Stomach (tissue), 9 donors: Measurements from ENCODE around the gene SUSD2. TPM values are rescaled to one million over a fixed set of nuclear protein-coding genes. Genes with fewer than 3 reads are reported as not detected.

Experiments
- DNase-seq, 2 donors: peaks; one replicate each; pipeline versions ENCODE4 v3.0.0 to v3.0.0-alpha.2; 2013 to 2019
- H3K27ac ChIP-seq, 5 donors: fragments of 200-600 bp in 4 of 5; sonication (generic) in 4 of 5; one replicate each; pipeline ENCODE4 v1.5.1; 2013 to 2019; ENCODE audit warnings: mild to moderate bottlenecking in 1 of 5, moderate library complexity in 1 of 5
- H3K27me3 ChIP-seq, 3 donors: fragments of 200-600 bp; sonication (generic); one replicate each; pipeline ENCODE4 v1.5.1; 2017 to 2019; ENCODE audit warnings: mixed run types in 1 of 3
- H3K36me3 ChIP-seq, 4 donors: fragments of 200-600 bp; sonication (generic); 1 replicate in 3 of 4; 2 replicates in 1 of 4; pipeline ENCODE4 v1.5.1; 2016 to 2019
- H3K4me1 ChIP-seq, 4 donors: fragments of 200-600 bp; sonication (generic); one replicate each; pipeline ENCODE4 v1.5.1; 2016 to 2019
- H3K4me3 ChIP-seq, 4 donors: fragments of 200-600 bp; sonication (generic) in 3 of 4; one replicate each; pipeline ENCODE4 v1.5.1; 2016 to 2019; ENCODE audit warnings: mild to moderate bottlenecking in 1 of 4
- H3K9me3 ChIP-seq, 4 donors: fragments of 200-600 bp; sonication (generic); one replicate each; pipeline ENCODE4 v1.5.1; 2016 to 2019
- EP300 ChIP-seq: sonication (generic); formaldehyde crosslinking; IDR thresholded peaks from one replicate; pipeline ENCODE4 v1.6.1; 2017; ENCODE audit warnings: antibody characterized with exemption
- POLR2A ChIP-seq, 4 donors: fragments of 450-650 bp; IDR thresholded peaks; one replicate each; pipeline ENCODE4 v1.6.1; 2016; ENCODE audit warnings: antibody characterized with exemption in 4 of 4, control low read depth in 2 of 4, mild to moderate bottlenecking in 1 of 4, moderate library complexity in 1 of 4
- POLR2AphosphoS5 ChIP-seq, 3 donors: sonication (generic); formaldehyde crosslinking; IDR thresholded peaks; one replicate each; pipeline ENCODE4 v1.6.1; 2016; ENCODE audit warnings: antibody characterized with exemption in 3 of 3
- WGBS, 5 donors: extraction: QIAGEN DNeasy Blood & Tissue Kit in 3 of 5; methylation state at CpG; one replicate each; pipeline versions ENCODE4 v1.1.5 to v1.1.7; 2013 to 2018; 5-methylcytosine and 5-hydroxymethylcytosine counted together
- intact Hi-C: fragments of 100-400 bp; cut with DNase I; formaldehyde crosslinking; loops from one replicate; pipeline ENCODE4 v1.15.1; 2023; ENCODE audit warnings: low total_unique reads
- polyA plus RNA-seq, 3 donors: library from polyadenylated mRNA; stranded (reverse); fragments of 200-250 nt; gene quantifications; one replicate each; pipeline ENCODE4 v1.2.3, GENCODE V29; 2013
- total RNA-seq, 5 donors: library from RNA; depleted of rRNA; stranded (reverse); fragments of >200 nt; gene quantifications; one replicate each; pipeline versions ENCODE4 v1.1.0 to v1.2.3, GENCODE V29; 2014 to 2016
- TF ChIP-seq, protein P1 (sequence below), 7 experiments: fragments of 450-650 bp in 4 of 7; fragments of 200-600 bp in 3 of 7; sonication (generic) in 3 of 7; IDR thresholded peaks; one replicate each; pipeline ENCODE4 v1.5.1; 2016 to 2019; ENCODE audit warnings: antibody characterized with exemption in 7 of 7, control low read depth in 2 of 7, mild to moderate bottlenecking in 1 of 7
- donor health status: healthy with polysubstance abuse.
- donor health status: Bipolar disorder and iron deficiency.
- donor health status: healthy.

The SUSD2 gene
- total and polyA plus RNA-seq, 8 donors = 0.58 to 29.9 (median 4.4) TPM

- peak overlapping the region in 3 of 5 donors; percentile 86 to 89 (median 86) for H3K27ac ChIP-seq
- DNase-seq = no peak
- no peaks in the 10 kb centered on the region for H3K27me3 ChIP-seq
- H3K4me3 ChIP-seq = no peak overlapping the region
- H3K36me3 ChIP-seq = peaks cover 0 to 20% (median 8%) of the 10 kb centered on the region in 4 donors
- intact Hi-C loops = loop anchor here (10.0 kb wide), 1 partner anchor 140 kb away; the partner anchor contains the start of gene CABIN1
- TF ChIP-seq, protein P1, sequence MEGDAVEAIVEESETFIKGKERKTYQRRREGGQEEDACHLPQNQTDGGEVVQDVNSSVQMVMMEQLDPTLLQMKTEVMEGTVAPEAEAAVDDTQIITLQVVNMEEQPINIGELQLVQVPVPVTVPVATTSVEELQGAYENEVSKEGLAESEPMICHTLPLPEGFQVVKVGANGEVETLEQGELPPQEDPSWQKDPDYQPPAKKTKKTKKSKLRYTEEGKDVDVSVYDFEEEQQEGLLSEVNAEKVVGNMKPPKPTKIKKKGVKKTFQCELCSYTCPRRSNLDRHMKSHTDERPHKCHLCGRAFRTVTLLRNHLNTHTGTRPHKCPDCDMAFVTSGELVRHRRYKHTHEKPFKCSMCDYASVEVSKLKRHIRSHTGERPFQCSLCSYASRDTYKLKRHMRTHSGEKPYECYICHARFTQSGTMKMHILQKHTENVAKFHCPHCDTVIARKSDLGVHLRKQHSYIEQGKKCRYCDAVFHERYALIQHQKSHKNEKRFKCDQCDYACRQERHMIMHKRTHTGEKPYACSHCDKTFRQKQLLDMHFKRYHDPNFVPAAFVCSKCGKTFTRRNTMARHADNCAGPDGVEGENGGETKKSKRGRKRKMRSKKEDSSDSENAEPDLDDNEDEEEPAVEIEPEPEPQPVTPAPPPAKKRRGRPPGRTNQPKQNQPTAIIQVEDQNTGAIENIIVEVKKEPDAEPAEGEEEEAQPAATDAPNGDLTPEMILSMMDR (IDR thresholded peaks at IDR 0.05) = no peak
- no peak for TF ChIP-seq EP300
- TF ChIP-seq POLR2A (IDR thresholded peaks at IDR 0.05) = no peak
- no peak for TF ChIP-seq POLR2AphosphoS5 (IDR thresholded peaks at IDR 0.05)
- 86 to 91% (median 90%) methylated on average over 5 of the region's 5 CpGs for WGBS, 5 donors
- H3K9me3 ChIP-seq = no peaks in the 10 kb centered on the region
- H3K4me1 ChIP-seq = peaks cover 37 to 73% (median 59%) of the 10 kb centered on the region in 4 donors
Measured at GRCh38 chr22:24154826-24155225, 26.5 kb upstream of the SUSD2 start.

DNA sequence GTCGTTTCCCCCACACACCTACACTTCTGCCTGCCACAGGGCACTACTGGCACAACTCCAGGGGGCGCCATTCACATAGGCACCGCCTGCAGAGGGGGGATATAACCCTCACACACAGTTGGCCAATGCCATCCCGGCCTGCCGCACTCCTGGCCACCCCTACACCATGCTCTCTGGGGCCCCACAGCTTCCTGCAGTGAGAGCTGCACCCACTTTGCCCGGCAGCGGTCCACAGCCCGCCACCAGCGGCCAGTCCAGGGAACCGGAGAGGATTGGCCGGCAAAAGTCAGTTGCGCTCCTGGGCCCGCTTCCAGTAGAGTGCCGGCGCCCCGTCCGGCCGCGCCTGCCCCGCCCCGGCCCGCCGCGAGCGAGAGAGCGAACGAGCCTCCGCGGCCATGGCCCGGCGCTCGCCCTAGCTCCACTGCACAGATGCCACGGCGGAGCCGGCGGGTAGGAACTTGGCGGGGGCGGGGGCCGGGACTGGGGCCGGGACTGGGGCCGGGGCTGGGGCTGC lies 25.6 kb upstream of the SUSD2 start:
- Histone ChIP-seq H3K27ac (peak overlapping the region; percentile 20 to 89 (median 86)), H3K36me3 (peaks cover 0 to 20% (median 10%) of the 10 kb centered on the region in 4 donors), H3K27me3 (no peaks in the 10 kb centered on the region), H3K4me3 (peak overlapping the region; percentile 82 to 96 (median 83)), H3K9me3 (no peaks in the 10 kb centered on the region), H3K4me1 (peaks cover 37 to 73% (median 61%) of the 10 kb centered on the region in 4 donors)
- peak; percentile 84 to 91 for DNase-seq
- no peak for TF ChIP-seq EP300
- TF ChIP-seq POLR2AphosphoS5 (IDR thresholded peaks at IDR 0.05) = peak in 2 of 3 donors; percentile 26 to 45
- TF ChIP-seq, protein P1 (IDR thresholded peaks at IDR 0.05) = peak in 4 of 7 experiments; percentile 24 to 37 (median 30)
- no peak for TF ChIP-seq POLR2A (IDR thresholded peaks at IDR 0.05)
- intact Hi-C loops = loop anchor here (10.0 kb wide), 1 partner anchor 141 kb away; the partner anchor contains the start of gene CABIN1
- WGBS, 5 donors = 0 to 2% (median 1%) methylated on average over 9 to 41 of the region's 41 CpGs

- Histone ChIP-seq H3K36me3 (peaks cover 0 to 20% (median 13%) of the 10 kb centered on the region in 4 donors), H3K9me3 (no peaks in the 10 kb centered on the region), H3K27ac (peak overlapping the region; percentile 20 to 89 (median 86)), H3K4me1 (peaks cover 38 to 77% (median 64%) of the 10 kb centered on the region in 4 donors), H3K27me3 (no peaks in the 10 kb centered on the region), H3K4me3 (peak overlapping the region; percentile 82 to 96 (median 83))
- TF ChIP-seq, protein P1 (IDR thresholded peaks at IDR 0.05) = no peak
- TF ChIP-seq EP300 (no peak), POLR2AphosphoS5 (IDR thresholded peaks at IDR 0.05) (no peak), POLR2A (IDR thresholded peaks at IDR 0.05) (no peak)
- intact Hi-C loops = loop anchor here (10.0 kb wide), 1 partner anchor 142 kb away; the partner anchor contains the start of gene CABIN1
- WGBS, 5 donors = 0 to 1% (median 0%) methylated on average over 28 to 77 of the region's 77 CpGs
- DNase-seq = peak; percentile 45 to 78
Measured at GRCh38 chr22:24156141-24156912, 25.0 kb upstream of the SUSD2 start.
